ENCODE results near the gene RBM23. TPM values are rescaled to one million over a fixed set of nuclear protein-coding genes. Genes with fewer than 3 reads are reported as not detected.
"Not testable (repeated sequence)": the region's sequence is repeated elsewhere in the genome, so short reads cannot be mapped to it uniquely, and the experiment has no call there.

Gene RBM23
- total and polyA plus RNA-seq, 9 of the 15 experiments (the other 6 are each of a cell fraction or from before 2014, with no cell fraction given) = 46.0 to 102 (median 58.5) TPM

DNA sequence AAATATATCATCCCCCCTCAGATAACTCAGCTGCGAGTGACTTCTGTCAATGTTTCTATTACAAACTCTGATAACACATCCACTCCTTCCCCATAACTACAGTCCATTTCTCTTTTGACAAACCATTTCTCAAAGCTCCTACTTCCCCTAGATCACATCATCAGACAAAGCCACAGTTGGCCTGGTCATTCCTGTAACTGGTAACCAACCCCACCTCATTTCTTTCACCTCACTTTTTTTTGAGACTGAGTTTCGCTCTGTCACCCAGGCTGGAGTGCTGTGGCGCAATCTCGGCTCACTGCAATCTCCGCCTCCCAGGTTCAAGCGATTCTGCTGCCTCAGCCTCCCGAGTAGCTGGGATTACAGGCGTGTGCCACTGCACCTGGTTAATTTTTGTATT, 32.8 kb upstream of the RBM23 start (continued):
- TF ChIP-seq NFE2 (IDR thresholded peaks at IDR 0.05; ENCODE audit: low read depth) (peak; percentile 72), CBFA2T2 (conservative IDR thresholded peaks at IDR 0.05) (0 out of 2 replicates have a peak, but pooled peaks have one; percentile 22), ZEB2 (IDR thresholded peaks at IDR 0.05) (peak; percentile 46; the same call in 1 of the 2 replicates), MEIS2 (IDR thresholded peaks at IDR 0.05; ENCODE audit: partially characterized antibody) (peak; percentile 81), LEF1 (IDR thresholded peaks at IDR 0.05) (peak; percentile 48), KDM1A (IDR thresholded peaks at IDR 0.05) (peak; percentile 84 to 88), BACH1 (tag; IDR thresholded peaks at IDR 0.05) (peak; percentile 46; the same call in 1 of the 2 replicates), CREM (IDR thresholded peaks at IDR 0.05; ENCODE audit: low read depth) (peak; percentile 55; the same call in 1 of the 2 replicates), DACH1 (IDR thresholded peaks at IDR 0.05; ENCODE audit: partially characterized antibody) (peak; percentile 53), DPF2 (IDR thresholded peaks at IDR 0.05) (peak; percentile 82), ZNF384 (IDR thresholded peaks at IDR 0.05; ENCODE audit: low read depth, low read length) (0 out of 2 replicates have a peak, but pooled peaks have one; percentile 29), HDAC1 (IDR thresholded peaks at IDR 0.05) (peak in 1 of 2 experiments; percentile 73; a peak in 2 of 4 replicates), ARID1B (IDR thresholded peaks at IDR 0.05) (peak; percentile 69), ZNF766 (CRISPR knock-in tag; conservative IDR thresholded peaks at IDR 0.05) (0 out of 2 replicates have a peak, but pooled peaks have one; percentile 47), TAL1 (IDR thresholded peaks at IDR 0.05) (peak; percentile 21; the same call in 1 of the 2 replicates)
- TF ChIP-seq, protein P1, sequence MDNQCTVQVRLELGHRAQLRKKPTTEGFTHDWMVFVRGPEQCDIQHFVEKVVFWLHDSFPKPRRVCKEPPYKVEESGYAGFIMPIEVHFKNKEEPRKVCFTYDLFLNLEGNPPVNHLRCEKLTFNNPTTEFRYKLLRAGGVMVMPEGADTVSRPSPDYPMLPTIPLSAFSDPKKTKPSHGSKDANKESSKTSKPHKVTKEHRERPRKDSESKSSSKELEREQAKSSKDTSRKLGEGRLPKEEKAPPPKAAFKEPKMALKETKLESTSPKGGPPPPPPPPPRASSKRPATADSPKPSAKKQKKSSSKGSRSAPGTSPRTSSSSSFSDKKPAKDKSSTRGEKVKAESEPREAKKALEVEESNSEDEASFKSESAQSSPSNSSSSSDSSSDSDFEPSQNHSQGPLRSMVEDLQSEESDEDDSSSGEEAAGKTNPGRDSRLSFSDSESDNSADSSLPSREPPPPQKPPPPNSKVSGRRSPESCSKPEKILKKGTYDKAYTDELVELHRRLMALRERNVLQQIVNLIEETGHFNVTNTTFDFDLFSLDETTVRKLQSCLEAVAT (IDR thresholded peaks at IDR 0.05) = peak in 1 of 2 experiments; percentile 49; a peak in 1 of 4 replicates
- TF ChIP-seq, protein P2, sequence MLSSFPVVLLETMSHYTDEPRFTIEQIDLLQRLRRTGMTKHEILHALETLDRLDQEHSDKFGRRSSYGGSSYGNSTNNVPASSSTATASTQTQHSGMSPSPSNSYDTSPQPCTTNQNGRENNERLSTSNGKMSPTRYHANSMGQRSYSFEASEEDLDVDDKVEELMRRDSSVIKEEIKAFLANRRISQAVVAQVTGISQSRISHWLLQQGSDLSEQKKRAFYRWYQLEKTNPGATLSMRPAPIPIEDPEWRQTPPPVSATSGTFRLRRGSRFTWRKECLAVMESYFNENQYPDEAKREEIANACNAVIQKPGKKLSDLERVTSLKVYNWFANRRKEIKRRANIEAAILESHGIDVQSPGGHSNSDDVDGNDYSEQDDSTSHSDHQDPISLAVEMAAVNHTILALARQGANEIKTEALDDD (IDR thresholded peaks at IDR 0.05) = peak; percentile 90
- TF ChIP-seq, protein P3, sequence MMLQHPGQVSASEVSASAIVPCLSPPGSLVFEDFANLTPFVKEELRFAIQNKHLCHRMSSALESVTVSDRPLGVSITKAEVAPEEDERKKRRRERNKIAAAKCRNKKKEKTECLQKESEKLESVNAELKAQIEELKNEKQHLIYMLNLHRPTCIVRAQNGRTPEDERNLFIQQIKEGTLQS (IDR thresholded peaks at IDR 0.05) = peak; percentile 60
- TF ChIP-seq, protein P3 (CRISPR knock-in tag; conservative IDR thresholded peaks at IDR 0.05) = not testable (repeated sequence)
- TF ChIP-seq, protein P4, sequence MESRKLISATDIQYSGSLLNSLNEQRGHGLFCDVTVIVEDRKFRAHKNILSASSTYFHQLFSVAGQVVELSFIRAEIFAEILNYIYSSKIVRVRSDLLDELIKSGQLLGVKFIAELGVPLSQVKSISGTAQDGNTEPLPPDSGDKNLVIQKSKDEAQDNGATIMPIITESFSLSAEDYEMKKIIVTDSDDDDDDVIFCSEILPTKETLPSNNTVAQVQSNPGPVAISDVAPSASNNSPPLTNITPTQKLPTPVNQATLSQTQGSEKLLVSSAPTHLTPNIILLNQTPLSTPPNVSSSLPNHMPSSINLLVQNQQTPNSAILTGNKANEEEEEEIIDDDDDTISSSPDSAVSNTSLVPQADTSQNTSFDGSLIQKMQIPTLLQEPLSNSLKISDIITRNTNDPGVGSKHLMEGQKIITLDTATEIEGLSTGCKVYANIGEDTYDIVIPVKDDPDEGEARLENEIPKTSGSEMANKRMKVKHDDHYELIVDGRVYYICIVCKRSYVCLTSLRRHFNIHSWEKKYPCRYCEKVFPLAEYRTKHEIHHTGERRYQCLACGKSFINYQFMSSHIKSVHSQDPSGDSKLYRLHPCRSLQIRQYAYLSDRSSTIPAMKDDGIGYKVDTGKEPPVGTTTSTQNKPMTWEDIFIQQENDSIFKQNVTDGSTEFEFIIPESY (CRISPR knock-in tag; IDR thresholded peaks at IDR 0.05) = 0 out of 2 replicates have a peak, but pooled peaks have one; percentile 27
- TF ChIP-seq, protein P5, sequence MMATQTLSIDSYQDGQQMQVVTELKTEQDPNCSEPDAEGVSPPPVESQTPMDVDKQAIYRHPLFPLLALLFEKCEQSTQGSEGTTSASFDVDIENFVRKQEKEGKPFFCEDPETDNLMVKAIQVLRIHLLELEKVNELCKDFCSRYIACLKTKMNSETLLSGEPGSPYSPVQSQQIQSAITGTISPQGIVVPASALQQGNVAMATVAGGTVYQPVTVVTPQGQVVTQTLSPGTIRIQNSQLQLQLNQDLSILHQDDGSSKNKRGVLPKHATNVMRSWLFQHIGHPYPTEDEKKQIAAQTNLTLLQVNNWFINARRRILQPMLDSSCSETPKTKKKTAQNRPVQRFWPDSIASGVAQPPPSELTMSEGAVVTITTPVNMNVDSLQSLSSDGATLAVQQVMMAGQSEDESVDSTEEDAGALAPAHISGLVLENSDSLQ (IDR thresholded peaks at IDR 0.05) = peak; percentile 51

All from K562 (cell line).